Measurements from ENCODE around the gene CLSTN3.
A peak's percentile ranks its signal among the peaks of the same experiment; 100 is the strongest.

The CLSTN3 gene

DNA sequence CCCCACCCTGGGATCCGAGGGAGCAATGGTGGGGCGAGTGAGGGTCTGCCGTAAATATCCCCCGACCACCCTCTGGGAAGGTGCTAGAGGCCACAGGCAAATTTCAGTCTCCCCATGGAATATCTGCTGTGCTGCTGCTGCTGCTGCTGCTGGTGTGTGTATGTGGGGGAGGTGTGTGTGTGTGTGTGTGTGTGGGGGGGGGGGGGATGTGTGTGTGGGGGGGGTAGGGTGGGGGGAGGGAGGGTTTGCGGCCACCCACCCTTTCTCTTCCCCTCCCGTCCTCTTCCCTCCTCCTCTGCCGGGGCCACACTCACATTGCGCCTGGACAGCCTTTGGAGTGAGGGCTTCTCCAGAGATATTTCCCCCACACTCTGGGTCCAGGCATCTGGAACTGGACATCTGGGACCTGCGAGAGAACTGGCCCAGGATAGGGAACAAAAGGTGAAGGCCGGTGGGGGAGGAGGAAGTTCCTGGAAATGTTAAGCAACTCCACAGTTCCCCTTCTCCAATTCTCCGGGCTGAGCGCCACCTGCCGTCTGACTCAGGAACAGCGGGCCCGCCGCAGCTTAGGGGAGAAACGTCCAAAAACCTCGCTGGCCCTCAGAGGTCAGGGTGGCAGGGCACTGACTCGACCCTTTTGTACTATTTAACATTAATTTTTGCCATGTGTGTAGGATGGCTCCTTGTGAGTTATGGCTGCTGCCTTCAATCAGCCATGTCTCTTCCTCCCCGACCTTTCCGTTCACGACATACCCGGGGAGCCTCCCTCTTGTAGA lies 21.2 kb upstream of the CLSTN3 start, which contains the start of gene C1RL:
Gene C1RL, minus strand, starts transcription at position 419 of the 776 bp plus-strand sequence. Its CDS starts 34 bp downstream, at position 385.
- POLR2A ChIA-PET = interaction anchor here (0.8 to 3.2 kb wide), 5 partner anchors 91 to 256 kb away, joined by 3 to 20 read pairs (median 4); partner anchors contain the start of genes C12orf57, LPCAT3 and RNU7-1
- TF ChIP-seq, protein P1, sequence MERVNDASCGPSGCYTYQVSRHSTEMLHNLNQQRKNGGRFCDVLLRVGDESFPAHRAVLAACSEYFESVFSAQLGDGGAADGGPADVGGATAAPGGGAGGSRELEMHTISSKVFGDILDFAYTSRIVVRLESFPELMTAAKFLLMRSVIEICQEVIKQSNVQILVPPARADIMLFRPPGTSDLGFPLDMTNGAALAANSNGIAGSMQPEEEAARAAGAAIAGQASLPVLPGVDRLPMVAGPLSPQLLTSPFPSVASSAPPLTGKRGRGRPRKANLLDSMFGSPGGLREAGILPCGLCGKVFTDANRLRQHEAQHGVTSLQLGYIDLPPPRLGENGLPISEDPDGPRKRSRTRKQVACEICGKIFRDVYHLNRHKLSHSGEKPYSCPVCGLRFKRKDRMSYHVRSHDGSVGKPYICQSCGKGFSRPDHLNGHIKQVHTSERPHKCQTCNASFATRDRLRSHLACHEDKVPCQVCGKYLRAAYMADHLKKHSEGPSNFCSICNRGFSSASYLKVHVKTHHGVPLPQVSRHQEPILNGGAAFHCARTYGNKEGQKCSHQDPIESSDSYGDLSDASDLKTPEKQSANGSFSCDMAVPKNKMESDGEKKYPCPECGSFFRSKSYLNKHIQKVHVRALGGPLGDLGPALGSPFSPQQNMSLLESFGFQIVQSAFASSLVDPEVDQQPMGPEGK (tag by site-specific recombination; IDR thresholded peaks at IDR 0.05) = peak; percentile 57
- TF ChIP-seq, protein P2, sequence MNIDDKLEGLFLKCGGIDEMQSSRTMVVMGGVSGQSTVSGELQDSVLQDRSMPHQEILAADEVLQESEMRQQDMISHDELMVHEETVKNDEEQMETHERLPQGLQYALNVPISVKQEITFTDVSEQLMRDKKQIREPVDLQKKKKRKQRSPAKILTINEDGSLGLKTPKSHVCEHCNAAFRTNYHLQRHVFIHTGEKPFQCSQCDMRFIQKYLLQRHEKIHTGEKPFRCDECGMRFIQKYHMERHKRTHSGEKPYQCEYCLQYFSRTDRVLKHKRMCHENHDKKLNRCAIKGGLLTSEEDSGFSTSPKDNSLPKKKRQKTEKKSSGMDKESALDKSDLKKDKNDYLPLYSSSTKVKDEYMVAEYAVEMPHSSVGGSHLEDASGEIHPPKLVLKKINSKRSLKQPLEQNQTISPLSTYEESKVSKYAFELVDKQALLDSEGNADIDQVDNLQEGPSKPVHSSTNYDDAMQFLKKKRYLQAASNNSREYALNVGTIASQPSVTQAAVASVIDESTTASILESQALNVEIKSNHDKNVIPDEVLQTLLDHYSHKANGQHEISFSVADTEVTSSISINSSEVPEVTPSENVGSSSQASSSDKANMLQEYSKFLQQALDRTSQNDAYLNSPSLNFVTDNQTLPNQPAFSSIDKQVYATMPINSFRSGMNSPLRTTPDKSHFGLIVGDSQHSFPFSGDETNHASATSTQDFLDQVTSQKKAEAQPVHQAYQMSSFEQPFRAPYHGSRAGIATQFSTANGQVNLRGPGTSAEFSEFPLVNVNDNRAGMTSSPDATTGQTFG (tag by site-specific recombination; IDR thresholded peaks at IDR 0.05; ENCODE audit: borderline replicate concordance) = no peak
- TF ChIP-seq ZNF416 (tag by site-specific recombination; IDR thresholded peaks at IDR 0.05) (no peak), ZNF140 (tag by site-specific recombination; IDR thresholded peaks at IDR 0.05) (no peak), ZNF274 (IDR thresholded peaks at IDR 0.05; ENCODE audit: low read length) (no peak), ZNF274 (tag by site-specific recombination; IDR thresholded peaks at IDR 0.05; ENCODE audit: borderline replicate concordance) (no peak), ZNF549 (tag by site-specific recombination; IDR thresholded peaks at IDR 0.05) (no peak), ZNF133 (tag by site-specific recombination; IDR thresholded peaks at IDR 0.05) (no peak), OSR2 (tag by site-specific recombination; IDR thresholded peaks at IDR 0.05) (no peak), ZNF558 (tag by site-specific recombination; IDR thresholded peaks at IDR 0.05) (no peak), ZNF223 (tag by site-specific recombination; IDR thresholded peaks at IDR 0.05) (0 out of 2 replicates have a peak, but pooled peaks have one; percentile 18), ZBTB17 (tag by site-specific recombination; IDR thresholded peaks at IDR 0.05) (no peak), SP7 (tag by site-specific recombination; IDR thresholded peaks at IDR 0.05) (peak; percentile 44; the same call in 1 of the 2 replicates), ZNF132 (tag by site-specific recombination; IDR thresholded peaks at IDR 0.05; ENCODE audit: borderline replicate concordance) (no peak), ZEB2 (tag by site-specific recombination; IDR thresholded peaks at IDR 0.05) (no peak), ZNF366 (tag by site-specific recombination; conservative IDR thresholded peaks at IDR 0.05) (peak; percentile 69), ZSCAN30 (tag by site-specific recombination; IDR thresholded peaks at IDR 0.05) (no peak), TRIM28 (IDR thresholded peaks at IDR 0.05; ENCODE audit: borderline replicate concordance, low read length) (no peak), ZNF555 (tag by site-specific recombination; conservative IDR thresholded peaks at IDR 0.05) (no peak), IKZF3 (tag by site-specific recombination; IDR thresholded peaks at IDR 0.05) (peak; percentile 82), ZNF404 (tag by site-specific recombination; IDR thresholded peaks at IDR 0.05) (no peak), ZNF654 (tag by site-specific recombination; IDR thresholded peaks at IDR 0.05; ENCODE audit: low read depth) (peak; percentile 70), ZNF423 (tag by site-specific recombination; IDR thresholded peaks at IDR 0.05) (no peak), EGR2 (tag by site-specific recombination; IDR thresholded peaks at IDR 0.05; ENCODE audit: low read depth) (no peak), ZNF610 (tag by site-specific recombination; IDR thresholded peaks at IDR 0.05; ENCODE audit: borderline replicate concordance) (no peak), ZNF174 (tag by site-specific recombination; IDR thresholded peaks at IDR 0.05) (no peak), ZBTB21 (tag by site-specific recombination; IDR thresholded peaks at IDR 0.05) (no peak), ZNF10 (tag by site-specific recombination; IDR thresholded peaks at IDR 0.05) (peak; percentile 55), ZNF24 (tag by site-specific recombination; IDR thresholded peaks at IDR 0.05) (0 out of 2 replicates have a peak, but pooled peaks have one; percentile 35), ZNF394 (tag by site-specific recombination; IDR thresholded peaks at IDR 0.05; ENCODE audit: borderline replicate concordance) (no peak; the same call in 1 of the 2 replicates), ZNF548 (tag by site-specific recombination; IDR thresholded peaks at IDR 0.05) (no peak)
- TF ChIP-seq, protein P3, sequence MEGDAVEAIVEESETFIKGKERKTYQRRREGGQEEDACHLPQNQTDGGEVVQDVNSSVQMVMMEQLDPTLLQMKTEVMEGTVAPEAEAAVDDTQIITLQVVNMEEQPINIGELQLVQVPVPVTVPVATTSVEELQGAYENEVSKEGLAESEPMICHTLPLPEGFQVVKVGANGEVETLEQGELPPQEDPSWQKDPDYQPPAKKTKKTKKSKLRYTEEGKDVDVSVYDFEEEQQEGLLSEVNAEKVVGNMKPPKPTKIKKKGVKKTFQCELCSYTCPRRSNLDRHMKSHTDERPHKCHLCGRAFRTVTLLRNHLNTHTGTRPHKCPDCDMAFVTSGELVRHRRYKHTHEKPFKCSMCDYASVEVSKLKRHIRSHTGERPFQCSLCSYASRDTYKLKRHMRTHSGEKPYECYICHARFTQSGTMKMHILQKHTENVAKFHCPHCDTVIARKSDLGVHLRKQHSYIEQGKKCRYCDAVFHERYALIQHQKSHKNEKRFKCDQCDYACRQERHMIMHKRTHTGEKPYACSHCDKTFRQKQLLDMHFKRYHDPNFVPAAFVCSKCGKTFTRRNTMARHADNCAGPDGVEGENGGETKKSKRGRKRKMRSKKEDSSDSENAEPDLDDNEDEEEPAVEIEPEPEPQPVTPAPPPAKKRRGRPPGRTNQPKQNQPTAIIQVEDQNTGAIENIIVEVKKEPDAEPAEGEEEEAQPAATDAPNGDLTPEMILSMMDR (tag by site-specific recombination; IDR thresholded peaks at IDR 0.05) = peak; percentile 70; the same call in 1 of the 2 replicates

More for the DNA sequence above, 21.2 kb upstream of the CLSTN3 start, which contains the start of gene C1RL:
- CTCF ChIA-PET = interaction anchor here (0.5 to 4.3 kb wide), 26 partner anchors 9 to 620 kb away, joined by 3 to 24 read pairs (median 3); partner anchors contain the start of genes C12orf57, C1R, CD4 and LPCAT3
- no peaks in the 10 kb centered on the region for H3K4me1 ChIP-seq (ENCODE audit: control insufficient read depth, insufficient read depth, low read length)
- H3K27ac ChIP-seq (ENCODE audit: extremely low read depth, low read depth, low read length) = peak within 1 kb of the TSS; percentile 21; the same call in 1 of the 2 replicates
- H3K4me3 ChIP-seq (ENCODE audit: low read depth, low read length) = peak within 1 kb of the TSS; percentile 66
- H3K36me3 ChIP-seq (ENCODE audit: control insufficient read depth in 2 of 2, insufficient read depth in 1 of 2, low read length in 2 of 2) = peaks cover 0 to 9% of the 10 kb centered on the region in 2 experiments; a peak in 1 of 3 replicates
- H3K9me3 ChIP-seq (ENCODE audit: control insufficient read depth, insufficient read depth, low read depth, low read length) = no peaks in the 10 kb centered on the region

All from HEK293 (cell line).